Activated B cell treated with CpG ODN at 0.5 μM for 24 hours (primary cell): Measurements from ENCODE around the gene OR5AU1. TPM values are rescaled to one million over a fixed set of nuclear protein-coding genes. Genes with fewer than 3 reads are reported as not detected.
A peak's percentile ranks its signal among the peaks of the same experiment; 100 is the strongest.

Source experiments
- ATAC-seq: fragments of 200-7000 bp; cut with Tn5 transposase; one replicate; pipeline ENCODE4 v1.10.0; 2021; ENCODE audit warnings: low read depth, mild to moderate bottlenecking, moderate library complexity
- CTCF ChIA-PET: fragments of 350-600 bp; sonication (Branson Sonifier 250); formaldehyde crosslinking; loops from one replicate; lab custom pipeline; 2021; ENCODE audit warnings: antibody characterized with exemption; lab: Charles Lee
- POLR2A ChIA-PET: fragments of 350-600 bp; sonication (Branson Sonifier 250); formaldehyde crosslinking; loops from one replicate; lab custom pipeline; 2021; ENCODE audit warnings: antibody characterized with exemption; lab: Charles Lee
- DNase-seq: peaks from one replicate; pipeline ENCODE4 v3.0.0; 2022
- H3K27ac Mint-ChIP-seq: one replicate; pipeline ENCODE4 v1.8.0; 2020; ENCODE audit warnings: mixed read lengths
- H3K27me3 Mint-ChIP-seq: one replicate; pipeline ENCODE4 v1.8.0; 2021; ENCODE audit warnings: mixed read lengths
- H3K36me3 Mint-ChIP-seq: one replicate; pipeline ENCODE4 v1.8.0; 2021; ENCODE audit warnings: low read depth, mixed read lengths
- H3K4me1 Mint-ChIP-seq: one replicate; pipeline ENCODE4 v1.8.0; 2021; ENCODE audit warnings: mixed read lengths
- H3K4me3 Mint-ChIP-seq: one replicate; pipeline ENCODE4 v1.8.0; 2020; ENCODE audit warnings: mild to moderate bottlenecking, mixed read lengths
- H3K9me3 Mint-ChIP-seq: one replicate; pipeline ENCODE4 v1.8.0; 2020; ENCODE audit warnings: mixed read lengths
- intact Hi-C: fragments of 100-400 bp; cut with micrococcal nuclease; formaldehyde crosslinking; loops from one replicate; pipeline ENCODE4 v1.15.1; 2024
- total RNA-seq: library from RNA; stranded (reverse); gene quantifications from 2 replicates; pipeline ENCODE4 v1.2.3, GENCODE V29; 2022
- TF ChIP-seq, protein P1 (sequence below): fragments of 200-600 bp; IDR thresholded peaks from one replicate; pipeline ENCODE4 v1.8.0; 2022; ENCODE audit warnings: antibody characterized with exemption, mild to moderate bottlenecking

The OR5AU1 gene
- total RNA-seq, 1 donor from 2014 or later, result not detected

- no peaks in the 10 kb centered on the region for H3K9me3 Mint-ChIP-seq
- CTCF ChIA-PET, result no interaction called here
- ATAC-seq (no peak), DNase-seq (no peak)
- TF ChIP-seq, protein P1, sequence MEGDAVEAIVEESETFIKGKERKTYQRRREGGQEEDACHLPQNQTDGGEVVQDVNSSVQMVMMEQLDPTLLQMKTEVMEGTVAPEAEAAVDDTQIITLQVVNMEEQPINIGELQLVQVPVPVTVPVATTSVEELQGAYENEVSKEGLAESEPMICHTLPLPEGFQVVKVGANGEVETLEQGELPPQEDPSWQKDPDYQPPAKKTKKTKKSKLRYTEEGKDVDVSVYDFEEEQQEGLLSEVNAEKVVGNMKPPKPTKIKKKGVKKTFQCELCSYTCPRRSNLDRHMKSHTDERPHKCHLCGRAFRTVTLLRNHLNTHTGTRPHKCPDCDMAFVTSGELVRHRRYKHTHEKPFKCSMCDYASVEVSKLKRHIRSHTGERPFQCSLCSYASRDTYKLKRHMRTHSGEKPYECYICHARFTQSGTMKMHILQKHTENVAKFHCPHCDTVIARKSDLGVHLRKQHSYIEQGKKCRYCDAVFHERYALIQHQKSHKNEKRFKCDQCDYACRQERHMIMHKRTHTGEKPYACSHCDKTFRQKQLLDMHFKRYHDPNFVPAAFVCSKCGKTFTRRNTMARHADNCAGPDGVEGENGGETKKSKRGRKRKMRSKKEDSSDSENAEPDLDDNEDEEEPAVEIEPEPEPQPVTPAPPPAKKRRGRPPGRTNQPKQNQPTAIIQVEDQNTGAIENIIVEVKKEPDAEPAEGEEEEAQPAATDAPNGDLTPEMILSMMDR, result no peak
- H3K4me1 Mint-ChIP-seq, result peaks cover 15% of the 10 kb centered on the region
- no peak overlapping the region for H3K27ac Mint-ChIP-seq
- peak overlapping the region; percentile 53 for H3K4me3 Mint-ChIP-seq
- intact Hi-C loops, result no loop called here
- H3K36me3 Mint-ChIP-seq, result no peaks in the 10 kb centered on the region
- no peaks in the 10 kb centered on the region for H3K27me3 Mint-ChIP-seq
- POLR2A ChIA-PET, result interaction anchor here (0.7 kb wide), 1 partner anchor 411 kb away, joined by 4 read pairs; no protein-coding TSS in a partner anchor
Observed at GRCh38 chr14:21191261-21191808, 35.5 kb upstream of the OR5AU1 start.

GRCh38 chr14:21185491-21185890 lies 29.6 kb upstream of the OR5AU1 start:
- intact Hi-C loops, result no loop called here
- H3K27me3 Mint-ChIP-seq, result peaks cover 10% of the 10 kb centered on the region
- H3K27ac Mint-ChIP-seq, result no peak overlapping the region
- ATAC-seq, result no peak
- no peak for DNase-seq
- no peaks in the 10 kb centered on the region for H3K36me3 Mint-ChIP-seq
- peaks cover 4% of the 10 kb centered on the region for H3K9me3 Mint-ChIP-seq
- H3K4me1 Mint-ChIP-seq, result no peaks in the 10 kb centered on the region
- H3K4me3 Mint-ChIP-seq, result no peak overlapping the region
- POLR2A ChIA-PET, result no interaction called here
- TF ChIP-seq, protein P1, result no peak
- CTCF ChIA-PET, result no interaction called here

GRCh38 chr14:21184254-21184653 lies 28.4 kb upstream of the OR5AU1 start:
- POLR2A ChIA-PET, result no interaction called here
- ATAC-seq (no peak), DNase-seq (no peak)
- H3K4me1 Mint-ChIP-seq, result no peaks in the 10 kb centered on the region
- no peak overlapping the region for H3K4me3 Mint-ChIP-seq
- CTCF ChIA-PET, result no interaction called here
- no peak overlapping the region for H3K27ac Mint-ChIP-seq
- H3K9me3 Mint-ChIP-seq, result peaks cover 4% of the 10 kb centered on the region
- no peaks in the 10 kb centered on the region for H3K36me3 Mint-ChIP-seq
- intact Hi-C loops, result no loop called here
- peaks cover 14% of the 10 kb centered on the region for H3K27me3 Mint-ChIP-seq
- TF ChIP-seq, protein P1, result no peak

GRCh38 chr14:21182166-21182565 lies 26.3 kb upstream of the OR5AU1 start:
- intact Hi-C loops, result no loop called here

GRCh38 chr14:21171128-21171527 lies 15.3 kb upstream of the OR5AU1 start:
- DNase-seq (no peak), ATAC-seq (no peak)
- Mint-ChIP-seq H3K4me1 (no peaks in the 10 kb centered on the region), H3K36me3 (no peaks in the 10 kb centered on the region), H3K9me3 (no peaks in the 10 kb centered on the region), H3K27me3 (peaks cover 32% of the 10 kb centered on the region), H3K4me3 (no peak overlapping the region), H3K27ac (no peak overlapping the region)
- TF ChIP-seq, protein P1, result no peak
- CTCF ChIA-PET, result no interaction called here
- POLR2A ChIA-PET, result no interaction called here
- intact Hi-C loops, result no loop called here

More at GRCh38 chr14:21182166-21182565, 26.3 kb upstream of the OR5AU1 start:
- TF ChIP-seq, protein P1, result no peak
- ATAC-seq, result no peak
- Mint-ChIP-seq H3K36me3 (no peaks in the 10 kb centered on the region), H3K4me3 (no peak overlapping the region), H3K27ac (no peak overlapping the region), H3K27me3 (peaks cover 16% of the 10 kb centered on the region), H3K9me3 (peaks cover 6% of the 10 kb centered on the region), H3K4me1 (no peaks in the 10 kb centered on the region)
- POLR2A ChIA-PET, result no interaction called here
- no peak for DNase-seq
- CTCF ChIA-PET, result no interaction called here
